H7 (cell line): ENCODE measurements around the gene GTF2F2. TPM values are rescaled to one million over a fixed set of nuclear protein-coding genes. Genes with fewer than 3 reads are reported as not detected.
"Not testable (repeated sequence)": the region's sequence is repeated elsewhere in the genome, so short reads cannot be mapped to it uniquely, and the experiment has no call there.

Source experiments
- DNase-seq: peaks from one replicate; pipeline ENCODE4 v3.0.0; 2012
- H3K27me3 ChIP-seq: 2 replicates; pipeline ENCODE4 v1.6.0; 2011; ENCODE audit warnings: mild to moderate bottlenecking, low read length; ENCODE audit not compliant: control insufficient read depth, insufficient read depth
- H3K36me3 ChIP-seq: replicated peaks from 2 replicates; pipeline ENCODE4 v1.5.1; 2011; ENCODE audit warnings: low read length; ENCODE audit not compliant: control insufficient read depth, insufficient read depth
- H3K4me3 ChIP-seq: 2 replicates; pipeline ENCODE4 v1.5.1; 2011; ENCODE audit warnings: low read depth, mild to moderate bottlenecking, control low read depth, low read length, moderate library complexity; ENCODE audit not compliant: insufficient read depth
- total RNA-seq: library from RNA; depleted of rRNA; stranded (reverse); fragments of >200 nt; shearing (Covaris generic); gene quantifications from 2 replicates; pipeline ENCODE4 v1.2.3, GENCODE V29; 2014

GTF2F2 gene
- total RNA-seq, 1 experiment from 2014 or later, result 30.6 TPM

GRCh38 chr13:45297456-45298205, 177.3 kb downstream of the GTF2F2 start:
- no peak for DNase-seq
- Histone ChIP-seq H3K36me3 (no peaks in the 10 kb centered on the region), H3K27me3 (no peaks in the 10 kb centered on the region), H3K4me3 (no peak overlapping the region)

GRCh38 chr13:45298206-45298505, 177.8 kb downstream of the GTF2F2 start:
- Histone ChIP-seq H3K27me3 (no peaks in the 10 kb centered on the region), H3K36me3 (no peaks in the 10 kb centered on the region), H3K4me3 (no peak overlapping the region)
- DNase-seq, result no peak

GRCh38 chr13:45298550-45298949, 178.2 kb downstream of the GTF2F2 start:
- not testable (repeated sequence) for H3K4me3 ChIP-seq, H3K36me3 ChIP-seq, H3K27me3 ChIP-seq, DNase-seq

GRCh38 chr13:45299194-45299593, 178.9 kb downstream of the GTF2F2 start:
- no peak for DNase-seq
- Histone ChIP-seq H3K4me3 (no peak overlapping the region), H3K36me3 (no peaks in the 10 kb centered on the region), H3K27me3 (no peaks in the 10 kb centered on the region)

- Histone ChIP-seq H3K36me3 (no peaks in the 10 kb centered on the region), H3K4me3 (no peak overlapping the region), H3K27me3 (no peaks in the 10 kb centered on the region)
- no peak for DNase-seq
These were observed 180.1 kb downstream of the GTF2F2 start for GRCh38 chr13:45300190-45300985.

GRCh38 chr13:45301263-45301662, 181.0 kb downstream of the GTF2F2 start:
- Histone ChIP-seq H3K36me3 (no peaks in the 10 kb centered on the region), H3K27me3 (no peaks in the 10 kb centered on the region), H3K4me3 (no peak overlapping the region)
- DNase-seq, result no peak

GRCh38 chr13:45302507-45302906, 182.2 kb downstream of the GTF2F2 start:
- Histone ChIP-seq H3K27me3 (no peaks in the 10 kb centered on the region), H3K4me3 (no peak overlapping the region), H3K36me3 (no peaks in the 10 kb centered on the region)
- DNase-seq, result no peak

- no peak overlapping the region for H3K4me3 ChIP-seq
- H3K36me3 ChIP-seq, result no peaks in the 10 kb centered on the region
- no peak for DNase-seq
- no peaks in the 10 kb centered on the region for H3K27me3 ChIP-seq
These were observed 182.7 kb downstream of the GTF2F2 start for GRCh38 chr13:45303026-45303425.

- Histone ChIP-seq H3K27me3 (no peaks in the 10 kb centered on the region), H3K4me3 (no peak overlapping the region), H3K36me3 (no peaks in the 10 kb centered on the region)
- no peak for DNase-seq
These were observed 183.6 kb downstream of the GTF2F2 start for GRCh38 chr13:45303866-45304265.

GRCh38 chr13:45305079-45305478, 184.8 kb downstream of the GTF2F2 start:
- Histone ChIP-seq H3K36me3 (no peaks in the 10 kb centered on the region), H3K4me3 (no peak overlapping the region), H3K27me3 (no peaks in the 10 kb centered on the region)
- no peak for DNase-seq

- DNase-seq, result no peak
- Histone ChIP-seq H3K36me3 (no peaks in the 10 kb centered on the region), H3K27me3 (no peaks in the 10 kb centered on the region), H3K4me3 (no peak overlapping the region)
These were observed 186.7 kb downstream of the GTF2F2 start for GRCh38 chr13:45306966-45307365.

GRCh38 chr13:45310341-45311131, 190.2 kb downstream of the GTF2F2 start:
- Histone ChIP-seq H3K27me3 (no peaks in the 10 kb centered on the region), H3K4me3 (no peak overlapping the region), H3K36me3 (no peaks in the 10 kb centered on the region)
- DNase-seq, result no peak

- Histone ChIP-seq H3K27me3 (no peaks in the 10 kb centered on the region), H3K36me3 (no peaks in the 10 kb centered on the region), H3K4me3 (no peak overlapping the region)
- no peak for DNase-seq
These were observed 194.5 kb downstream of the GTF2F2 start for GRCh38 chr13:45314822-45315221.

GRCh38 chr13:45315520-45316167, 195.3 kb downstream of the GTF2F2 start:
- Histone ChIP-seq H3K27me3 (no peaks in the 10 kb centered on the region), H3K36me3 (no peaks in the 10 kb centered on the region), H3K4me3 (no peak overlapping the region)
- DNase-seq, result no peak
